H1 (cell line): ENCODE results near the gene GSKIP. TPM values are rescaled to one million over a fixed set of nuclear protein-coding genes. Genes with fewer than 3 reads are reported as not detected.

Experiments
- CTCF ChIA-PET: fragments of 300-600 bp; sonication (Branson Sonifier 250); formaldehyde crosslinking; loops from one replicate; lab custom pipeline; 2021; ENCODE audit not compliant: partially characterized antibody; lab: Charles Lee
- POLR2A ChIA-PET: fragments of 300-600 bp; sonication (Branson Sonifier 250); formaldehyde crosslinking; loops from one replicate; lab custom pipeline; 2021; ENCODE audit warnings: inconsistent platforms; ENCODE audit not compliant: partially characterized antibody; lab: Charles Lee
- DNase-seq, 2 experiments: peaks; one replicate each; pipeline versions ENCODE4 v3.0.0 to v3.0.0-alpha.2; 2010 to 2022; ENCODE audit warnings: low spot score in 2 of 2, low read depth in 1 of 2, mixed read lengths in 1 of 2
- FAIRE-seq: peaks from 2 replicates; lab custom pipeline; 2011; peaks lifted over from hg19 to GRCh38; lab: Jason Lieb, UNC
- H2AFZ ChIP-seq: 2 replicates; pipeline ENCODE4 v1.8.1; 2012; ENCODE audit warnings: low read length, inconsistent platforms
- H2AK5ac ChIP-seq: 2 replicates; pipeline ENCODE4 v1.6.1; 2013; ENCODE audit warnings: low read depth, low read length
- H2BK120ac ChIP-seq: replicated peaks from 2 replicates; pipeline ENCODE3; 2013; ENCODE audit warnings: low read depth, low read length, inconsistent platforms
- H2BK12ac ChIP-seq: 2 replicates; pipeline ENCODE4 v1.6.1; 2013; ENCODE audit warnings: low read depth, low read length
- H2BK15ac ChIP-seq: 2 replicates; pipeline ENCODE4 v1.6.1; 2013; ENCODE audit warnings: low read length
- H2BK20ac ChIP-seq: 2 replicates; pipeline ENCODE4 v1.6.1; 2013; ENCODE audit warnings: low read length
- H2BK5ac ChIP-seq: 2 replicates; pipeline ENCODE4 v1.6.1; 2013; ENCODE audit warnings: low read depth, low read length
- H3K14ac ChIP-seq: 2 replicates; pipeline ENCODE4 v1.6.1; 2013; ENCODE audit warnings: inconsistent platforms; ENCODE audit not compliant: insufficient read length
- H3K18ac ChIP-seq: 2 replicates; pipeline ENCODE4 v1.6.1; 2013; ENCODE audit warnings: low read length; ENCODE audit errors: extremely low read depth
- H3K23ac ChIP-seq: 2 replicates; pipeline ENCODE4 v1.6.1; 2013; ENCODE audit warnings: inconsistent platforms; ENCODE audit not compliant: insufficient read length
- H3K23me2 ChIP-seq: 2 replicates; pipeline ENCODE4 v1.6.1; 2013; ENCODE audit warnings: low read depth, low read length
- H3K27ac ChIP-seq: 2 replicates; pipeline ENCODE4 v1.6.1; 2011; ENCODE audit warnings: low read depth, low read length, inconsistent platforms
- H3K27me3 ChIP-seq, 4 experiments: replicated peaks in 1 of 4; 1 replicate in 1 of 4; 2 replicates in 3 of 4; pipeline versions ENCODE4 v1.6.1 to v1.8.1; 2011 to 2013; ENCODE audit warnings: low read length in 3 of 4, mild to moderate bottlenecking in 3 of 4, inconsistent platforms in 2 of 4, mixed read lengths in 2 of 4, moderate library complexity in 1 of 4; ENCODE audit not compliant: control insufficient read depth in 3 of 4, insufficient read depth in 3 of 4; ENCODE audit errors: extremely low read depth in 1 of 4
- H3K36me3 ChIP-seq, 4 experiments: 2 replicates each; pipeline versions ENCODE4 v1.6.1 to v1.8.1; 2011 to 2013; ENCODE audit warnings: mild to moderate bottlenecking in 4 of 4, low read length in 3 of 4, moderate library complexity in 2 of 4, control low read depth in 1 of 4, inconsistent platforms in 1 of 4; ENCODE audit not compliant: insufficient read depth in 4 of 4, control insufficient read depth in 2 of 4
- H3K4ac ChIP-seq: replicated peaks from 2 replicates; pipeline ENCODE3; 2013; ENCODE audit warnings: low read length, low read depth, mixed read lengths, inconsistent platforms; ENCODE audit not compliant: insufficient read length
- H3K4me1 ChIP-seq, 4 experiments: replicated peaks in 1 of 4; 1 replicate in 1 of 4; 2 replicates in 3 of 4; pipeline versions ENCODE4 v1.6.1 to v1.8.1; 2011 to 2013; ENCODE audit warnings: low read length in 3 of 4, inconsistent platforms in 2 of 4, mixed read lengths in 1 of 4; ENCODE audit not compliant: insufficient read depth in 4 of 4, control insufficient read depth in 3 of 4
- H3K4me2 ChIP-seq, 2 experiments: 2 replicates each; pipeline versions ENCODE4 v1.6.1 to v1.8.1; 2011 to 2013; ENCODE audit warnings: low read depth in 2 of 2, low read length in 2 of 2, control low read depth in 1 of 2, inconsistent platforms in 1 of 2, mild to moderate bottlenecking in 1 of 2; ENCODE audit not compliant: insufficient read depth in 1 of 2
- H3K4me3 ChIP-seq, 4 experiments: fragments of 200-600, 300-600 bp in 1 of 4; sonication (generic), shearing (Covaris generic), sonication (Bioruptor Twin) in 1 of 4; 2 replicates each; pipeline versions ENCODE4 v1.5.1 to v1.8.1; 2011 to 2016; ENCODE audit warnings: low read length in 4 of 4, low read depth in 3 of 4, control low read depth in 2 of 4, inconsistent platforms in 2 of 4, mild to moderate bottlenecking in 2 of 4, mixed read lengths in 1 of 4, moderate library complexity in 1 of 4; ENCODE audit not compliant: insufficient read depth in 2 of 4; ENCODE audit errors: extremely low read depth in 1 of 4
- H3K56ac ChIP-seq: replicated peaks from 2 replicates; pipeline ENCODE3; 2013; ENCODE audit warnings: low read depth, mild to moderate bottlenecking, mixed read lengths, low read length, inconsistent platforms; ENCODE audit not compliant: insufficient read length
- H3K79me1 ChIP-seq: 2 replicates; pipeline ENCODE4 v1.6.1; 2013; ENCODE audit warnings: low read depth, low read length, control low read depth
- H3K79me2 ChIP-seq, 2 experiments: 2 replicates each; pipeline versions ENCODE4 v1.6.1 to v1.8.1; 2012 to 2013; ENCODE audit warnings: low read length in 2 of 2, mild to moderate bottlenecking in 2 of 2, inconsistent platforms in 1 of 2; ENCODE audit not compliant: insufficient read depth in 2 of 2, control insufficient read depth in 1 of 2
- H3K9ac ChIP-seq, 4 experiments: replicated peaks in 1 of 4; 1 replicate in 1 of 4; 2 replicates in 3 of 4; pipeline versions ENCODE4 v1.6.1 to v1.8.1; 2011 to 2013; ENCODE audit warnings: low read depth in 3 of 4, low read length in 3 of 4, control low read depth in 2 of 4, mild to moderate bottlenecking in 2 of 4, moderate library complexity in 2 of 4, inconsistent platforms in 1 of 4; ENCODE audit errors: extremely low read depth in 1 of 4
- H3K9me3 ChIP-seq, 2 experiments: 2 replicates each; pipeline versions ENCODE4 v1.6.1 to v1.8.1; 2012 to 2013; ENCODE audit warnings: mild to moderate bottlenecking in 2 of 2, moderate library complexity in 2 of 2, control low read depth in 1 of 2, inconsistent platforms in 1 of 2, low read depth in 1 of 2, low read length in 1 of 2, mixed read lengths in 1 of 2; ENCODE audit not compliant: insufficient read depth in 2 of 2
- H4K20me1 ChIP-seq, 2 experiments: replicated peaks in 1 of 2; 2 replicates each; pipeline versions ENCODE3 to v1.8.1; 2011 to 2013; ENCODE audit warnings: inconsistent platforms in 2 of 2, low read length in 2 of 2, mild to moderate bottlenecking in 1 of 2; ENCODE audit not compliant: insufficient read depth in 2 of 2, control insufficient read depth in 1 of 2
- H4K5ac ChIP-seq: 2 replicates; pipeline ENCODE4 v1.6.1; 2013; ENCODE audit warnings: low read length, low read depth, mixed read lengths, inconsistent platforms; ENCODE audit not compliant: insufficient read length
- H4K8ac ChIP-seq: 2 replicates; pipeline ENCODE4 v1.8.0; 2013; ENCODE audit warnings: mild to moderate bottlenecking, moderate library complexity, low read length, inconsistent platforms; ENCODE audit not compliant: insufficient read depth; ENCODE audit errors: extremely low read depth
- H4K91ac ChIP-seq: replicated peaks from 2 replicates; pipeline ENCODE3; 2013; ENCODE audit warnings: low read length, mixed read lengths, inconsistent platforms; ENCODE audit not compliant: insufficient read length
- BRCA1 ChIP-seq: IDR thresholded peaks from 2 replicates; pipeline ENCODE4 v1.6.1; 2012; ENCODE audit warnings: low read depth, low read length, improper control_type of control experiment
- CREB1 ChIP-seq: IDR thresholded peaks from 2 replicates; pipeline ENCODE4 v1.6.1; 2012; ENCODE audit warnings: inconsistent platforms
- E2F6 ChIP-seq: IDR thresholded peaks from 2 replicates; pipeline ENCODE4 v1.6.1; 2012; ENCODE audit warnings: inconsistent platforms
- POLR2A ChIP-seq, 2 experiments: IDR thresholded peaks; 1 replicate in 1 of 2; 2 replicates in 1 of 2; pipeline ENCODE4 v1.6.1; 2011; ENCODE audit warnings: low read depth in 2 of 2, low read length in 2 of 2, mild to moderate bottlenecking in 2 of 2; ENCODE audit errors: control extremely low read depth in 1 of 2
- POU5F1 ChIP-seq: IDR thresholded peaks from 2 replicates; pipeline ENCODE4 v1.6.1; 2011; ENCODE audit warnings: low read depth, mild to moderate bottlenecking, low read length, moderate library complexity
- RBBP5 ChIP-seq: IDR thresholded peaks from 2 replicates; pipeline ENCODE4 v1.7.1; 2012; ENCODE audit warnings: low read depth, mild to moderate bottlenecking, inconsistent platforms, low read length, moderate library complexity, borderline replicate concordance
- RFX5 ChIP-seq: IDR thresholded peaks from 2 replicates; pipeline ENCODE4 v1.6.1; 2011; ENCODE audit warnings: low read depth, low read length, improper control_type of control experiment, borderline replicate concordance
- SP4 ChIP-seq: IDR thresholded peaks from 2 replicates; pipeline ENCODE4 v1.6.1; 2012; ENCODE audit warnings: low read length, inconsistent platforms
- TBP ChIP-seq: IDR thresholded peaks from 2 replicates; pipeline ENCODE4 v1.6.1; 2011; ENCODE audit warnings: low read depth, low read length, improper control_type of control experiment
- TEAD4 ChIP-seq: IDR thresholded peaks from 2 replicates; pipeline ENCODE4 v1.6.1; 2012; ENCODE audit warnings: low read depth, low read length, inconsistent platforms, mixed read lengths
- YY1 ChIP-seq: IDR thresholded peaks from 2 replicates; pipeline ENCODE4 v1.6.1; 2011; ENCODE audit warnings: low read depth, mild to moderate bottlenecking, low read length
- WGBS, 2 experiments: shearing (Covaris generic) in 1 of 2; methylation state at CpG; one replicate each; pipeline versions ENCODE4 v1.1.6 to v1.1.7; 2013 to 2015; ENCODE audit warnings: low lambda C conversion rate in 2 of 2, mixed read lengths in 2 of 2, inconsistent platforms in 1 of 2, low coverage in 1 of 2, missing lambda C conversion rate in 1 of 2; ENCODE audit not compliant: insufficient replicate concordance in 2 of 2, insufficient coverage in 1 of 2, insufficient read length in 1 of 2; ENCODE audit errors: extremely low coverage in 1 of 2, missing lambda C conversion rate in 1 of 2; 5-methylcytosine and 5-hydroxymethylcytosine counted together
- polyA plus RNA-seq, 7 experiments: library from polyadenylated mRNA; depleted of rRNA in 3 of 7; stranded (reverse) in 5 of 7; unstranded in 2 of 7; fragments of >200 nt in 5 of 7; fragments of 200-250 nt in 2 of 7; gene quantifications; 1 replicate in 5 of 7; 2 replicates in 1 of 7; 4 replicates in 1 of 7; pipeline versions ENCODE4 v1.2.1 to v1.2.3, GENCODE V29; 2011 to 2013; ENCODE audit warnings: missing spikeins in 2 of 7, mixed read lengths in 2 of 7
- total RNA-seq: library from RNA; stranded (reverse); fragmentation: NEBNext Ultra II Directional; extraction: Animal tissue kit (Norgen Biotek cat#: 25700); gene quantifications from 2 replicates; pipeline ENCODE4 v1.2.1, GENCODE V29; 2021

GSKIP gene
- total and polyA plus RNA-seq, 2 of the 8 experiments (the other 6 are each of a cell fraction or from before 2014, with no cell fraction given): 20.3 to 37.1 TPM

DNA sequence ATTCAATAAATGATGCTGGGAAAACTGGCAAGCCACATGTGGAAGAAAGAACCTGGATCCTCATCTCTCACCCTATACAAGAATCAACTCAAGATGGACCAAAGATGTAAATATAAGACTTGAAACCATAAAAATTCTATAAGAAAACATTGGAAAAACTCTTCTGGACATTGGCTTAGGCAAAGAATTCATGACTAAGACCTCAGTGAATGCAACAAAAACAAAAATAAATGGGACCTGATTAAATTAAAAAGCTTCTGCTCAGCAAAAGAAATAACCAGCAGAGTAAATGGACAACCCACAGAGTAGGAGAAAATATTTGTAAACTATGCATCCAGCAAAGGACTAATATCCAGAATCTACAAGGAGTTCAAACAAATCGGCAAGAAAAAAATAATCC is 24.8 kb upstream of the GSKIP start:
- POLR2A ChIA-PET: no interaction called here
- Histone ChIP-seq H2AK5ac (no peak overlapping the region), H4K91ac (no peak overlapping the region), H2BK12ac (no peak overlapping the region), H3K4ac (no peak overlapping the region), H3K9ac (no peak overlapping the region), H3K4me2 (no peak overlapping the region), H2BK5ac (no peak overlapping the region), H4K20me1 (no peaks in the 10 kb centered on the region), H2AFZ (no peak overlapping the region), H3K79me2 (no peaks in the 10 kb centered on the region), H2BK15ac (no peak overlapping the region), H4K5ac (no peak overlapping the region), H3K4me1 (peaks cover 0 to 3% (median 0%) of the 10 kb centered on the region in 4 experiments; a peak in 1 of 7 replicates), H3K4me3 (no peak overlapping the region), H4K8ac (no peak overlapping the region), H3K27me3 (no peaks in the 10 kb centered on the region), H3K27ac (no peak overlapping the region), H3K9me3 (no peaks in the 10 kb centered on the region), H3K79me1 (no peaks in the 10 kb centered on the region), H3K23me2 (no peaks in the 10 kb centered on the region), H3K18ac (no peak overlapping the region), H2BK20ac (no peak overlapping the region), H2BK120ac (no peak overlapping the region), H3K36me3 (peaks cover 0 to 10% (median 2%) of the 10 kb centered on the region in 4 experiments; a peak in 4 of 8 replicates), H3K23ac (no peak overlapping the region), H3K14ac (no peak overlapping the region), H3K56ac (no peak overlapping the region)
- TF ChIP-seq E2F6 (no peak), POU5F1 (no peak), RBBP5 (no peak), RFX5 (no peak), TBP (no peak), CREB1 (no peak), SP4 (no peak), POLR2A (IDR thresholded peaks at IDR 0.05; ENCODE audit: control extremely low read depth in 1 of 2, low read depth in 2 of 2, low read length in 2 of 2) (no peak), TEAD4 (no peak), BRCA1 (no peak), YY1 (no peak)
- CTCF ChIA-PET: no interaction called here
- DNase-seq (no peak), FAIRE-seq (no peak)
- WGBS, 2 experiments: 89% methylated on average over 1 of the region's 1 CpG; no CpG with 5 or more reads in 1 of the 2 experiments
